ENCODE data around the gene RTP2.

- TF ChIP-seq SP1 (IDR thresholded peaks at IDR 0.05; ENCODE audit: low read depth, low read length): no peak
- no peak for TF ChIP-seq USF1 (IDR thresholded peaks at IDR 0.05; ENCODE audit: borderline replicate concordance, extremely low read length, insufficient read depth, low read depth, low read length)
- TF ChIP-seq, protein P1, sequence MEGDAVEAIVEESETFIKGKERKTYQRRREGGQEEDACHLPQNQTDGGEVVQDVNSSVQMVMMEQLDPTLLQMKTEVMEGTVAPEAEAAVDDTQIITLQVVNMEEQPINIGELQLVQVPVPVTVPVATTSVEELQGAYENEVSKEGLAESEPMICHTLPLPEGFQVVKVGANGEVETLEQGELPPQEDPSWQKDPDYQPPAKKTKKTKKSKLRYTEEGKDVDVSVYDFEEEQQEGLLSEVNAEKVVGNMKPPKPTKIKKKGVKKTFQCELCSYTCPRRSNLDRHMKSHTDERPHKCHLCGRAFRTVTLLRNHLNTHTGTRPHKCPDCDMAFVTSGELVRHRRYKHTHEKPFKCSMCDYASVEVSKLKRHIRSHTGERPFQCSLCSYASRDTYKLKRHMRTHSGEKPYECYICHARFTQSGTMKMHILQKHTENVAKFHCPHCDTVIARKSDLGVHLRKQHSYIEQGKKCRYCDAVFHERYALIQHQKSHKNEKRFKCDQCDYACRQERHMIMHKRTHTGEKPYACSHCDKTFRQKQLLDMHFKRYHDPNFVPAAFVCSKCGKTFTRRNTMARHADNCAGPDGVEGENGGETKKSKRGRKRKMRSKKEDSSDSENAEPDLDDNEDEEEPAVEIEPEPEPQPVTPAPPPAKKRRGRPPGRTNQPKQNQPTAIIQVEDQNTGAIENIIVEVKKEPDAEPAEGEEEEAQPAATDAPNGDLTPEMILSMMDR (IDR thresholded peaks at IDR 0.05 in 2 of 3, conservative IDR thresholded peaks at IDR 0.05 in 1 of 3; ENCODE audit: control insufficient read depth in 2 of 3, extremely low read depth in 1 of 3, insufficient read depth in 1 of 3, low read depth in 3 of 3, low read length in 3 of 3): no peak
Observed at GRCh38 chr3:187725653-187726370, 23.5 kb upstream of the RTP2 start.

Measured in GM12878 (cell line).